ENCODE measurements around the gene PVALB. TPM values are rescaled to one million over a fixed set of nuclear protein-coding genes. Genes with fewer than 3 reads are reported as not detected.

Gene PVALB
- total and polyA plus RNA-seq, 9 of the 15 experiments (the other 6 are each of a cell fraction or from before 2014, with no cell fraction given) = not detected

GRCh38 chr22:36781656-36782627 lies 34.9 kb downstream of the PVALB start (continued):
- TF ChIP-seq PRDM10 (IDR thresholded peaks at IDR 0.05; ENCODE audit: partially characterized antibody) (no peak), HMBOX1 (IDR thresholded peaks at IDR 0.05) (no peak), PYGO2 (tag; IDR thresholded peaks at IDR 0.05) (no peak), ZBTB33 (CRISPR knock-in tag; IDR thresholded peaks at IDR 0.05) (no peak), HNRNPH1 (optimal IDR thresholded peaks at IDR 0.05; ENCODE audit: low read depth, low read length) (no peak)

Data from K562 (cell line).